Posterior cingulate gyrus (tissue), 11 donors: ENCODE data around the gene CSRP1.
"Not testable (repeated sequence)": the region's sequence is repeated elsewhere in the genome, so short reads cannot be mapped to it uniquely, and the experiment has no call there.

Experiments
- DNase-seq, 10 donors: peaks; one replicate each; pipeline versions ENCODE4 v3.0.0 to v3.0.0-alpha.2; 2020 to 2021; ENCODE audit warnings: mixed read lengths in 3 of 10
- intact Hi-C: fragments of 100-400 bp; cut with DNase I; formaldehyde crosslinking; loops from one replicate; pipeline ENCODE4 v1.15.1; 2023

Gene CSRP1

GRCh38 chr1:201506557-201507359, at the start of gene CSRP1:
CSRP1 (minus strand) TSS chr1:201507123; CDS start chr1:201496303, 10,820 bp downstream.
- DNase-seq = peak; percentile 77 to 99 (median 91)
- intact Hi-C loops = no loop called here

- intact Hi-C loops = loop anchor here (5.0 kb wide), 1 partner anchor 237 kb away; no protein-coding TSS in a partner anchor
- DNase-seq = no peak
Measured at GRCh38 chr1:201555593-201555945, 48.6 kb upstream of the CSRP1 start.

GRCh38 chr1:201554789-201555592, 48.1 kb upstream of the CSRP1 start:
- DNase-seq = no peak
- intact Hi-C loops = loop anchor here (5.0 kb wide), 1 partner anchor 237 kb away; no protein-coding TSS in a partner anchor

- peak in 1 of 10 donors; percentile 44 for DNase-seq
- intact Hi-C loops = no loop called here
Measured at GRCh38 chr1:201554190-201554600, 47.3 kb upstream of the CSRP1 start.

GRCh38 chr1:201553496-201554189, 46.7 kb upstream of the CSRP1 start:
- DNase-seq = no peak
- intact Hi-C loops = no loop called here

- DNase-seq = peak in 3 of 10 donors; percentile 64 to 87 (median 72)
- intact Hi-C loops = no loop called here
Measured at GRCh38 chr1:201552941-201553351, 46.0 kb upstream of the CSRP1 start.

GRCh38 chr1:201551877-201552731, 45.2 kb upstream of the CSRP1 start:
- DNase-seq = peak; percentile 78 to 98 (median 84)
- intact Hi-C loops = no loop called here

GRCh38 chr1:201551096-201551495, 44.2 kb upstream of the CSRP1 start:
- intact Hi-C loops = no loop called here
- DNase-seq = no peak

GRCh38 chr1:201549522-201549921, 42.6 kb upstream of the CSRP1 start:
- intact Hi-C loops, DNase-seq: not testable (repeated sequence)

GRCh38 chr1:201545851-201546492, 39.0 kb upstream of the CSRP1 start:
- peak in 2 of 10 donors; percentile 21 to 75 for DNase-seq
- intact Hi-C loops = no loop called here

GRCh38 chr1:201544710-201545109, 37.8 kb upstream of the CSRP1 start:
- DNase-seq = no peak
- intact Hi-C loops = no loop called here

GRCh38 chr1:201543871-201544642, 37.1 kb upstream of the CSRP1 start:
- intact Hi-C loops = no loop called here
- no peak for DNase-seq

GRCh38 chr1:201542309-201543035, 35.5 kb upstream of the CSRP1 start:
- no peak for DNase-seq
- intact Hi-C loops = no loop called here

- intact Hi-C loops = no loop called here
- DNase-seq = no peak
Measured at GRCh38 chr1:201540846-201541735, 34.2 kb upstream of the CSRP1 start.

GRCh38 chr1:201539561-201540431, 32.9 kb upstream of the CSRP1 start:
- intact Hi-C loops = no loop called here
- DNase-seq = peak; percentile 59 to 96 (median 82)
